Ovary (tissue), 3 donors: ENCODE results near the gene DAB2IP.

Experiments used
- EP300 ChIP-seq: sonication (generic); formaldehyde crosslinking; IDR thresholded peaks from one replicate; pipeline ENCODE4 v1.6.1; 2017; ENCODE audit warnings: antibody characterized with exemption
- POLR2A ChIP-seq: fragments of 450-650 bp; IDR thresholded peaks from one replicate; pipeline ENCODE4 v1.6.1; 2017; ENCODE audit warnings: antibody characterized with exemption, mild to moderate bottlenecking, moderate library complexity
- TF ChIP-seq, protein P1 (sequence below), 3 donors: fragments of 450-650 bp in 2 of 3; fragments of 200-600 bp in 1 of 3; IDR thresholded peaks; one replicate each; pipeline versions ENCODE4 v1.5.1 to v1.8.0; 2016 to 2022; ENCODE audit warnings: antibody characterized with exemption in 3 of 3, mild to moderate bottlenecking in 1 of 3
- donor health status: DM: no; HTN: no; CAD: no.

DNA sequence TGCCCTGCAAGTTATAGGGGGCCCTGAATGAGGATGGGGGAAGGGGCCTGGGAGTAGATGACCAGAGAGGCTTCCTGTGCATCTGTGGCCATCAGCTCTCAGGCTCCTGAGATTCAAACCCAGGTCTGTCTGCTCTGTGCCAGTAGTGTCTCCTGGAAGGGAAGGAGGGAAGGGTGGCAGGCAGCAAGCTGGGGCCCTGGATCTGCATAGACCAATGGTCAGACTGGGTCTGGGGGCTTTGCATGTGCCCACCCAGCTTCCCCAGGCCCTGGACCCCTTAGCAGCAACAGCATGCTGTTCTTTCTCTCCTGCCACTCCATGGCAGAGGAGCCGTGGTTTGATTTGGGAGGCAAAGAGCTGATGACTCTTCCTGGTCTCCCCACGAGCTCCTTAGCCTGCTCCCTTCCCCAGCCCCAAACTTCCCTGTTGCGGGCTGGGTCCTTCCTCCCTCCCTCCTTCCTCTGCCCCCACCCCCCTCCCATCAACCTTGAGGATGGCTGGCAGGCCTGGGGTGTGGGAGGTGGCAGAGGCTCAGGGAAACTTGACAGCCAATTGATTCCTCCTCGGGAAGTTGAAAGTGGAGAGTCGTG, 31.6 kb downstream of the DAB2IP start:
- TF ChIP-seq, protein P1, sequence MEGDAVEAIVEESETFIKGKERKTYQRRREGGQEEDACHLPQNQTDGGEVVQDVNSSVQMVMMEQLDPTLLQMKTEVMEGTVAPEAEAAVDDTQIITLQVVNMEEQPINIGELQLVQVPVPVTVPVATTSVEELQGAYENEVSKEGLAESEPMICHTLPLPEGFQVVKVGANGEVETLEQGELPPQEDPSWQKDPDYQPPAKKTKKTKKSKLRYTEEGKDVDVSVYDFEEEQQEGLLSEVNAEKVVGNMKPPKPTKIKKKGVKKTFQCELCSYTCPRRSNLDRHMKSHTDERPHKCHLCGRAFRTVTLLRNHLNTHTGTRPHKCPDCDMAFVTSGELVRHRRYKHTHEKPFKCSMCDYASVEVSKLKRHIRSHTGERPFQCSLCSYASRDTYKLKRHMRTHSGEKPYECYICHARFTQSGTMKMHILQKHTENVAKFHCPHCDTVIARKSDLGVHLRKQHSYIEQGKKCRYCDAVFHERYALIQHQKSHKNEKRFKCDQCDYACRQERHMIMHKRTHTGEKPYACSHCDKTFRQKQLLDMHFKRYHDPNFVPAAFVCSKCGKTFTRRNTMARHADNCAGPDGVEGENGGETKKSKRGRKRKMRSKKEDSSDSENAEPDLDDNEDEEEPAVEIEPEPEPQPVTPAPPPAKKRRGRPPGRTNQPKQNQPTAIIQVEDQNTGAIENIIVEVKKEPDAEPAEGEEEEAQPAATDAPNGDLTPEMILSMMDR (IDR thresholded peaks at IDR 0.05), result no peak
- TF ChIP-seq POLR2A, result no peak
- TF ChIP-seq EP300, result no peak
